ENCODE data around the gene EXOG. TPM values are rescaled to one million over a fixed set of nuclear protein-coding genes. Genes with fewer than 3 reads are reported as not detected.

The EXOG gene
- total RNA-seq, 1 experiment from 2014 or later, result 8.3 TPM

DNA sequence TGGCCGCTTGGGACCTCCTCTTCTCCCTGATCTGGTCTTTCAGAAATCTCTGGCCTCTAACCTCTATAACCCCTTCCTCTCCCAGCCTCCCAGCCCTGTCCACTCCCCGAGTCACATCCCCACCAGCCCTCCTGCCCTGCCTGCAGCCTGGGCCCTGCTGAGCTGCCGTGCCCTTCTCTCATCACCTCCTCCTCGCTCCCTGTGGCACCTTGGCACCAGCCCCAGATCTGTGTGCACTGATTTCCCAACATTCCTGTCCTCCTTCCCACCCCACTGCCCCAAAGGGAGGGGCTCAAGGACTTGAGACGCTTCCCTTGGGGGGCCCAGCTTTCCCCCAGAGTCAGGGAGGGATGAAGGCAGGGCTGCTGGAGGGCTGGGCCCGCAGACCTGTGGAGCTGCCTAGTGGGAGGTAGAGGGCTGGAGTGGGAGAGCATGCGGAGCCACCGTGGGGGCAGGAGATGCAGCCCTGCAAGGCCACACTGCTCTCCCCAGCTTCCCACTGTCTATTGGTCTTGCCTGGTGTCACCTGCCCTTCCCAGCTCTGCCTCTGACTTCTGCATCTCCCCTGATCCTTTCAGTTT is 42.7 kb downstream of the EXOG start:
- ChIA-PET RAD21 (ENCODE audit: low non-redundant PET in 1 of 2, low total read pairs in 2 of 2, uncharacterized antibody in 2 of 2, unreplicated experiment in 2 of 2) (no interaction called here), POLR2A (no interaction called here), CTCF (interaction anchor here (2.7 kb wide), 1 partner anchor 18 kb away, joined by 8 read pairs; no protein-coding TSS in a partner anchor)
- intact Hi-C loops (cut with micrococcal nuclease), result no loop called here
- no peak overlapping the region for H3K9ac ChIP-seq (ENCODE audit: low read length)
- no peaks in the 10 kb centered on the region for H3K27me3 ChIP-seq (ENCODE audit: insufficient read depth, low read length)
- peaks cover 4% of the 10 kb centered on the region; the same call in 1 of the 2 replicates for H3K79me2 ChIP-seq (ENCODE audit: insufficient read depth, low read length)
- no peak for ATAC-seq
- H3K4me3 ChIP-seq (replicated peaks in 1 of 2; ENCODE audit: low read depth in 1 of 2, low read length in 2 of 2), result no peak overlapping the region
- no peak overlapping the region for H3K27ac ChIP-seq (ENCODE audit: low read depth, low read length)
- H3K4me2 ChIP-seq (ENCODE audit: low read length), result no peak overlapping the region
- H3K36me3 ChIP-seq (ENCODE audit: control insufficient read depth in 1 of 2, insufficient read depth in 2 of 2, low read length in 2 of 2), result no peaks in the 10 kb centered on the region
- no peak for DNase-seq (ENCODE audit: low read depth, low spot score)
- no peaks in the 10 kb centered on the region for H3K4me1 ChIP-seq (ENCODE audit: control insufficient read depth in 1 of 2, insufficient read depth in 2 of 2, low read length in 2 of 2)
- no TSS peak for BruUV-seq (replicated peaks)
- no peak overlapping the region for H2AFZ ChIP-seq (ENCODE audit: low read depth, low read length, poor library complexity, severe bottlenecking)
- H3K9me3 ChIP-seq (ENCODE audit: control insufficient read depth in 1 of 2, insufficient read depth in 1 of 2, low read depth in 1 of 2, low read length in 2 of 2), result no peaks in the 10 kb centered on the region
- H4K20me1 ChIP-seq (ENCODE audit: insufficient read depth), result no peaks in the 10 kb centered on the region
- TF ChIP-seq, protein P1, sequence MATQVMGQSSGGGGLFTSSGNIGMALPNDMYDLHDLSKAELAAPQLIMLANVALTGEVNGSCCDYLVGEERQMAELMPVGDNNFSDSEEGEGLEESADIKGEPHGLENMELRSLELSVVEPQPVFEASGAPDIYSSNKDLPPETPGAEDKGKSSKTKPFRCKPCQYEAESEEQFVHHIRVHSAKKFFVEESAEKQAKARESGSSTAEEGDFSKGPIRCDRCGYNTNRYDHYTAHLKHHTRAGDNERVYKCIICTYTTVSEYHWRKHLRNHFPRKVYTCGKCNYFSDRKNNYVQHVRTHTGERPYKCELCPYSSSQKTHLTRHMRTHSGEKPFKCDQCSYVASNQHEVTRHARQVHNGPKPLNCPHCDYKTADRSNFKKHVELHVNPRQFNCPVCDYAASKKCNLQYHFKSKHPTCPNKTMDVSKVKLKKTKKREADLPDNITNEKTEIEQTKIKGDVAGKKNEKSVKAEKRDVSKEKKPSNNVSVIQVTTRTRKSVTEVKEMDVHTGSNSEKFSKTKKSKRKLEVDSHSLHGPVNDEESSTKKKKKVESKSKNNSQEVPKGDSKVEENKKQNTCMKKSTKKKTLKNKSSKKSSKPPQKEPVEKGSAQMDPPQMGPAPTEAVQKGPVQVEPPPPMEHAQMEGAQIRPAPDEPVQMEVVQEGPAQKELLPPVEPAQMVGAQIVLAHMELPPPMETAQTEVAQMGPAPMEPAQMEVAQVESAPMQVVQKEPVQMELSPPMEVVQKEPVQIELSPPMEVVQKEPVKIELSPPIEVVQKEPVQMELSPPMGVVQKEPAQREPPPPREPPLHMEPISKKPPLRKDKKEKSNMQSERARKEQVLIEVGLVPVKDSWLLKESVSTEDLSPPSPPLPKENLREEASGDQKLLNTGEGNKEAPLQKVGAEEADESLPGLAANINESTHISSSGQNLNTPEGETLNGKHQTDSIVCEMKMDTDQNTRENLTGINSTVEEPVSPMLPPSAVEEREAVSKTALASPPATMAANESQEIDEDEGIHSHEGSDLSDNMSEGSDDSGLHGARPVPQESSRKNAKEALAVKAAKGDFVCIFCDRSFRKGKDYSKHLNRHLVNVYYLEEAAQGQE (IDR thresholded peaks at IDR 0.05; ENCODE audit: low read depth), result no peak
- TF ChIP-seq RAD21 (IDR thresholded peaks at IDR 0.05; ENCODE audit: low read depth) (no peak), EZH2phosphoT487 (IDR thresholded peaks at IDR 0.05; ENCODE audit: borderline replicate concordance) (no peak), CEBPB (IDR thresholded peaks at IDR 0.05; ENCODE audit: low read depth) (no peak), POLR2A (IDR thresholded peaks at IDR 0.05; ENCODE audit: borderline replicate concordance, extremely low read depth, insufficient read depth, insufficient read length) (no peak), JUND (IDR thresholded peaks at IDR 0.05) (no peak)
- TF ChIP-seq, protein P2, sequence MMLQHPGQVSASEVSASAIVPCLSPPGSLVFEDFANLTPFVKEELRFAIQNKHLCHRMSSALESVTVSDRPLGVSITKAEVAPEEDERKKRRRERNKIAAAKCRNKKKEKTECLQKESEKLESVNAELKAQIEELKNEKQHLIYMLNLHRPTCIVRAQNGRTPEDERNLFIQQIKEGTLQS (IDR thresholded peaks at IDR 0.05), result no peak
- H3K9me2 ChIP-seq (ENCODE audit: insufficient read depth), result no peaks in the 10 kb centered on the region
